HCT116 (cell line): ENCODE measurements around the gene GPR4. TPM values are rescaled to one million over a fixed set of nuclear protein-coding genes. Genes with fewer than 3 reads are reported as not detected.

Experiments
- ATAC-seq: fragments of 200-7000 bp; cut with Tn5 transposase; 2 replicates; pipeline ENCODE4 v1.9.1; 2020; ENCODE audit warnings: mild to moderate bottlenecking, moderate library complexity
- BruUV-seq: library from RNA; stranded (reverse); fragments of 400-500 nt; replicated peaks from 2 replicates; lab custom pipeline; 2021; lab: Mats Ljungman, UMichigan
- CTCF ChIA-PET: fragments of 300-600 bp; sonication (Branson Sonifier 250); formaldehyde crosslinking; loops from one replicate; lab custom pipeline; 2021; ENCODE audit warnings: antibody characterized with exemption; lab: Charles Lee
- POLR2A ChIA-PET: fragments of 300-600, 350-600 bp; sonication (Branson Sonifier 250); formaldehyde crosslinking; loops from one replicate; lab custom pipeline; 2021; ENCODE audit warnings: antibody characterized with exemption; lab: Charles Lee
- RAD21 ChIA-PET, 2 experiments: fragments of 300-600 bp; sonication (Branson Sonifier 250); formaldehyde crosslinking; loops; one replicate each; lab custom pipeline; 2023; ENCODE audit warnings: low total read pairs in 2 of 2; ENCODE audit not compliant: uncharacterized antibody in 2 of 2, unreplicated experiment in 2 of 2, low non-redundant PET in 1 of 2; lab: Charles Lee
- DNase-seq: peaks from one replicate; pipeline ENCODE4 v3.0.0-alpha.2; 2010; ENCODE audit warnings: low read depth, low spot score
- H2AFZ ChIP-seq: fragments of 200-600 bp; shearing (Covaris generic), sonication (generic); 2 replicates; pipeline ENCODE4 v1.6.1; 2017; ENCODE audit warnings: low read depth, mixed run types, mixed read lengths, antibody characterized with exemption, low read length; ENCODE audit not compliant: poor library complexity, severe bottlenecking
- H3K27ac ChIP-seq: 2 replicates; pipeline ENCODE4 v1.5.1; 2012; ENCODE audit warnings: low read depth, low read length
- H3K27me3 ChIP-seq: fragments of 200-600 bp; sonication (generic); 2 replicates; pipeline ENCODE4 v1.6.1; 2016; ENCODE audit warnings: mixed run types, low read length, mixed read lengths; ENCODE audit not compliant: insufficient read depth
- H3K36me3 ChIP-seq, 2 experiments: fragments of 200-500 bp in 1 of 2; fragments of 200-600 bp in 1 of 2; sonication (Bioruptor generic) in 1 of 2; sonication (generic) in 1 of 2; 2 replicates each; pipeline versions ENCODE4 v1.5.1 to v1.6.1; 2014 to 2016; ENCODE audit warnings: low read length in 2 of 2, inconsistent platforms in 1 of 2, mixed read lengths in 1 of 2, mixed run types in 1 of 2; ENCODE audit not compliant: insufficient read depth in 2 of 2, control insufficient read depth in 1 of 2
- H3K4me1 ChIP-seq, 2 experiments: fragments of 200-600 bp in 1 of 2; sonication (generic) in 1 of 2; 2 replicates each; pipeline versions ENCODE4 v1.5.1 to v1.6.1; 2012 to 2017; ENCODE audit warnings: low read length in 2 of 2, inconsistent platforms in 1 of 2, mild to moderate bottlenecking in 1 of 2, mixed read lengths in 1 of 2, mixed run types in 1 of 2, moderate library complexity in 1 of 2; ENCODE audit not compliant: insufficient read depth in 2 of 2, control insufficient read depth in 1 of 2
- H3K4me2 ChIP-seq: fragments of 200-600 bp; sonication (generic); 2 replicates; pipeline ENCODE4 v1.6.1; 2017; ENCODE audit warnings: mixed run types, low read length, mixed read lengths
- H3K4me3 ChIP-seq, 2 experiments: fragments of 200-600 bp in 1 of 2; sonication (generic) in 1 of 2; replicated peaks in 1 of 2; 2 replicates each; pipeline ENCODE4 v1.5.1; 2011 to 2016; ENCODE audit warnings: low read length in 2 of 2, control low read depth in 1 of 2, low read depth in 1 of 2, mild to moderate bottlenecking in 1 of 2, mixed read lengths in 1 of 2, mixed run types in 1 of 2
- H3K79me2 ChIP-seq: fragments of 200-600 bp; sonication (generic); 2 replicates; pipeline ENCODE4 v1.6.1; 2017; ENCODE audit warnings: mild to moderate bottlenecking, mixed run types, low read length, moderate library complexity, mixed read lengths; ENCODE audit not compliant: insufficient read depth
- H3K9ac ChIP-seq: fragments of 200-600 bp; sonication (generic); 2 replicates; pipeline ENCODE4 v1.6.1; 2016; ENCODE audit warnings: low read length, mixed read lengths
- H3K9me2 ChIP-seq: fragments of 200-600 bp; sonication (generic), shearing (Covaris generic); 2 replicates; pipeline ENCODE4 v1.6.1; 2017; ENCODE audit warnings: mixed run types, mild to moderate bottlenecking, moderate library complexity; ENCODE audit not compliant: insufficient read depth
- H3K9me3 ChIP-seq, 2 experiments: fragments of 200-500 bp in 1 of 2; fragments of 200-600 bp in 1 of 2; sonication (Bioruptor generic) in 1 of 2; sonication (generic) in 1 of 2; 2 replicates each; pipeline ENCODE4 v1.6.1; 2014 to 2017; ENCODE audit warnings: low read length in 2 of 2, mixed read lengths in 2 of 2, inconsistent platforms in 1 of 2, low read depth in 1 of 2, mild to moderate bottlenecking in 1 of 2, mixed run types in 1 of 2, moderate library complexity in 1 of 2; ENCODE audit not compliant: control insufficient read depth in 1 of 2, insufficient read depth in 1 of 2
- H4K20me1 ChIP-seq: fragments of 200-600 bp; sonication (generic), shearing (Covaris generic); 2 replicates; pipeline ENCODE4 v1.6.1; 2017; ENCODE audit warnings: mixed run types, mild to moderate bottlenecking, moderate library complexity; ENCODE audit not compliant: insufficient read depth
- CBX3 ChIP-seq: IDR thresholded peaks from 2 replicates; pipeline ENCODE4 v1.6.1; 2012; ENCODE audit warnings: low read depth
- CEBPB ChIP-seq: IDR thresholded peaks from 2 replicates; pipeline ENCODE4 v1.6.1; 2012; ENCODE audit warnings: low read depth
- EGR1 ChIP-seq: IDR thresholded peaks from 2 replicates; pipeline ENCODE4 v1.6.1; 2012; ENCODE audit warnings: low read depth
- ELF1 ChIP-seq: IDR thresholded peaks from 2 replicates; pipeline ENCODE4 v1.6.1; 2012; ENCODE audit warnings: low read depth, borderline replicate concordance
- EZH2 ChIP-seq: fragments of 200-600 bp; sonication (generic); IDR thresholded peaks from 2 replicates; pipeline ENCODE4 v1.6.1; 2017; ENCODE audit warnings: antibody characterized with exemption, mixed run types
- EZH2phosphoT487 ChIP-seq: fragments of 200-600 bp; IDR thresholded peaks from 2 replicates; pipeline ENCODE4 v1.6.1; 2018; ENCODE audit warnings: antibody characterized with exemption, borderline replicate concordance
- FOSL1 ChIP-seq: IDR thresholded peaks from 2 replicates; pipeline ENCODE4 v1.6.1; 2012; ENCODE audit warnings: low read depth
- POLR2A ChIP-seq: IDR thresholded peaks from 2 replicates; pipeline ENCODE4 v1.7.0; 2011; ENCODE audit warnings: borderline replicate concordance; ENCODE audit not compliant: insufficient read depth, insufficient read length; ENCODE audit errors: extremely low read depth
- RAD21 ChIP-seq: IDR thresholded peaks from 2 replicates; pipeline ENCODE4 v1.6.1; 2012; ENCODE audit warnings: low read depth, mild to moderate bottlenecking
- SIN3A ChIP-seq: IDR thresholded peaks from 2 replicates; pipeline ENCODE4 v1.6.1; 2012; ENCODE audit warnings: low read depth
- YY1 ChIP-seq: IDR thresholded peaks from 2 replicates; pipeline ENCODE4 v1.6.1; 2011; ENCODE audit warnings: low read length, low read depth, moderate library complexity, mild to moderate bottlenecking; ENCODE audit not compliant: insufficient replicate concordance; ENCODE audit errors: extremely low read depth
- ZFX ChIP-seq: fragments of 450-650 bp; IDR thresholded peaks from 2 replicates; pipeline ENCODE4 v1.6.1; 2017
- intact Hi-C: fragments of 100-400 bp; cut with micrococcal nuclease; formaldehyde crosslinking; loops from 2 replicates; pipeline ENCODE4 v1.10.0; 2022
- microRNA counts: library from miRNA; unstranded; fragments of <30 nt; microRNA quantifications from one replicate; lab custom pipeline; 2015
- microRNA-seq: library from miRNA; unstranded; fragments of <30 nt; microRNA quantifications from one replicate; pipeline ENCODE4, GENCODE V29; 2016; ENCODE audit warnings: borderline number of aligned reads
- total RNA-seq: library from RNA; stranded (reverse); gene quantifications from one replicate; pipeline ENCODE4 v1.2.1, GENCODE V29; 2021; ENCODE audit not compliant: unreplicated experiment
- TF ChIP-seq, protein P1 (sequence below): IDR thresholded peaks from 2 replicates; pipeline ENCODE4 v1.6.1; 2012

Gene GPR4
- total RNA-seq, 1 experiment from 2014 or later = 0.10 TPM

DNA sequence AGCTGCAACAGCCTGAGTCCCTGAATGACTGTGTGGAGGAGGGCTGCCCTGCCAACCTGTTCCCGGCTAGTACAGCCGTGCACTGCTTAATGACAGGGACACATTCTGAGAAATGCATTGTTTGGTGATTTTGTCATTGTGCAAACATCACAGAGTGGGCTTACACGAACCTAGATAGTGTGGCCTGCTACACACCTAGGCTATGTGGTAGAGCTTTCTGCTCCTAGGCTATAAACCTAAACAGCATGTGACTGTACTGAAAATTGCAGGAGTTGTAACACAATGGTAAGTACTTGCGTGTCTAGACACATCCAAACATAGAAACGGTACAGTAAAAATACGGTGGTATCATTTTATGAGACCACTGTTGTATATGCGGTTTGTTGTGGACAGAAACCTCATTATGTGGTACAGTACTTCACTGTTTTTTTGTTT is 59.8 kb downstream of the GPR4 start:
- Histone ChIP-seq H3K27ac (no peak overlapping the region), H2AFZ (no peak overlapping the region), H3K79me2 (no peaks in the 10 kb centered on the region), H3K4me2 (no peak overlapping the region), H3K9me3 (peaks cover 0 to 4% of the 10 kb centered on the region in 2 experiments; a peak in 1 of 4 replicates), H3K4me1 (peaks cover 0 to 12% of the 10 kb centered on the region in 2 experiments; a peak in 1 of 4 replicates), H4K20me1 (no peaks in the 10 kb centered on the region), H3K36me3 (no peaks in the 10 kb centered on the region), H3K27me3 (no peaks in the 10 kb centered on the region), H3K9me2 (no peaks in the 10 kb centered on the region), H3K4me3 (no peak overlapping the region), H3K9ac (no peak overlapping the region)
- RAD21 ChIA-PET = no interaction called here
- intact Hi-C loops = no loop called here
- ATAC-seq = no peak
- no peak for DNase-seq
- POLR2A ChIA-PET = no interaction called here
- TF ChIP-seq YY1 (no peak), POLR2A (no peak), ZFX (no peak), CEBPB (no peak), SIN3A (no peak), EGR1 (no peak), RAD21 (no peak), CBX3 (no peak), ELF1 (no peak), EZH2 (no peak), EZH2phosphoT487 (no peak), FOSL1 (no peak)
- TF ChIP-seq, protein P1, sequence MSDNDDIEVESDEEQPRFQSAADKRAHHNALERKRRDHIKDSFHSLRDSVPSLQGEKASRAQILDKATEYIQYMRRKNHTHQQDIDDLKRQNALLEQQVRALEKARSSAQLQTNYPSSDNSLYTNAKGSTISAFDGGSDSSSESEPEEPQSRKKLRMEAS = no peak
- no TSS peak for BruUV-seq
- CTCF ChIA-PET = no interaction called here

MicroRNA genes within 50 kb of the gene (microRNA counts, 767-probe panel; counts per million panel counts)
- microRNA hsa-miR-330-3p (lab: Ali Mortazavi, UCI) = not detected
- not detected for microRNA hsa-miR-330-5p (lab: Ali Mortazavi, UCI)

Small RNA genes within 50 kb of the gene (microRNA-seq; reads per million reads assigned to microRNA genes)
- 392 reads per million, percentile 73 among the genes with 10 or more reads in this experiment for gene MIR330

Other genes with a start within 250 kb of the GPR4 start
- 58.9 TPM for gene ERCC2, start 231.6 kb downstream of the GPR4 start, total RNA-seq
- 89.1 TPM for gene PPP1R13L, start 197.1 kb downstream of the GPR4 start, total RNA-seq
- 30.5 TPM for gene POLR1G, start 195.6 kb downstream of the GPR4 start, total RNA-seq
- 103 TPM for gene ERCC1, start 178.3 kb downstream of the GPR4 start, total RNA-seq
- gene FOSB, start 134.2 kb downstream of the GPR4 start, total RNA-seq = 12.6 TPM
- 21.7 TPM for gene RTN2, start 105.2 kb downstream of the GPR4 start, total RNA-seq
- gene PPM1N, start 103.8 kb downstream of the GPR4 start, total RNA-seq = 5.2 TPM
- 152 TPM for gene VASP, start 94.7 kb downstream of the GPR4 start, total RNA-seq
- gene OPA3, start 17.4 kb downstream of the GPR4 start, total RNA-seq = 11.1 TPM
- gene EML2, start 37.2 kb upstream of the GPR4 start, total RNA-seq = 131 TPM
- gene GIPR, start 66.0 kb upstream of the GPR4 start, total RNA-seq = 14.1 TPM
- 927 TPM for gene SNRPD2, start 89.7 kb upstream of the GPR4 start, total RNA-seq
- gene QPCTL, start 90.5 kb upstream of the GPR4 start, total RNA-seq = 19.5 TPM
- gene FBXO46, start 128.7 kb upstream of the GPR4 start, total RNA-seq = 31.7 TPM
- 2.1 TPM for gene MEIOSIN, start 131.2 kb upstream of the GPR4 start, total RNA-seq
- 18.3 TPM for gene SIX5, start 167.0 kb upstream of the GPR4 start, total RNA-seq
- 52.5 TPM for gene DMPK, start 180.3 kb upstream of the GPR4 start, total RNA-seq
- gene DMWD, start 190.6 kb upstream of the GPR4 start, total RNA-seq = 56.8 TPM
- gene RSPH6A, start 213.1 kb upstream of the GPR4 start, total RNA-seq = 0.57 TPM